ENCODE measurements around the gene MRPS18A.

The MRPS18A gene

DNA sequence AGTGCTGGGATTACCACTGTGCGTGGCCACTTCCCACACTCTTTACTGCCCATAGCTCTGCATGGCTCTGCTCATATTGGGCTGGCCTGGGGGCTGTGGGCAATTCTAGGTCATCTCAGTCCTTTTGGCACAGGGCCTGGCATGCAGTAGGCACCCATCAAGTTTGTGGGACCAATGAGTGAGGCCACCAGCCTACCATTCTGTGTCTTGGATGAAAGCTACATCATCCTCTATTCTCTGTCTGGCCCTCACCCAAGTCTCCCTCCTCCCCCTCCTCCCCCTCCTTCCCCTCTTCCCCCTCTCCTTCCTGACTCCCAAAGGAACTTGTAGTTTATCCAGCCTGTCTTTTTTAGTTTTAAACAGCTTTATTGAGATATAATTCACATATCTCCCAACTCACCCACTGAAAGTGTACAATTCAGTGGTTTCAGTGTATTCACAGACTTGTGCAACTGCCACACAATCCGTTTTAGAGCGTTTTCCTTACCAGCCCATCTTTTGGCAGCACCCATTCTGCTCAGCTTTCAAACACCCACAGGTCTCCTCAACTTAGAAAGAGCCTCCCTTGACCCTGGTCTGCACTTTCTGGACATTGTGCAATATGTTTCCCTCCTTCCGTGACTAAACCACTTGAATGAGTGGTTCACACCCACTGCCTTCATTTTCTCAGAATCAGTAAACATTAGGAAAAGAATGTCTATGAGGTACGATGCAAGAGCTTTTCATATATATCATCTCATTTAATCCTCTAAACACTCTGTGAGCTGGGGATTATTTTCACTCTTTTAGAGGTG is 21.5 kb upstream of the MRPS18A start:
- DNase-seq (ENCODE audit: low spot score) = no peak
- H2BK12ac ChIP-seq (ENCODE audit: low read length) = no peak overlapping the region
- no peaks in the 10 kb centered on the region for H3K36me3 ChIP-seq (replicated peaks in 1 of 2; ENCODE audit: control insufficient read depth in 2 of 2, insufficient read depth in 2 of 2, low read length in 2 of 2)
- H3K27me3 ChIP-seq (ENCODE audit: control insufficient read depth in 3 of 3, insufficient read depth in 3 of 3, low read depth in 1 of 3, low read length in 3 of 3) = no peaks in the 10 kb centered on the region
- no CpG with 5 or more reads among the region's 5 CpGs for WGBS, 2 donors (ENCODE audit: extremely low coverage in 2 of 2, insufficient read length in 2 of 2, insufficient replicate concordance in 1 of 2)
- H3K9me3 ChIP-seq (replicated peaks in 1 of 2; ENCODE audit: control insufficient read depth in 2 of 2, insufficient read depth in 1 of 2, low read depth in 1 of 2, low read length in 2 of 2) = no peaks in the 10 kb centered on the region
- no peak overlapping the region for H3K18ac ChIP-seq (ENCODE audit: low read length)
- no peak overlapping the region for H2AK5ac ChIP-seq (ENCODE audit: low read depth, low read length)
- no peak overlapping the region for H3K4me2 ChIP-seq (ENCODE audit: insufficient read depth, low read length, poor library complexity, severe bottlenecking)
- no peak overlapping the region for H2BK5ac ChIP-seq (ENCODE audit: low read length)
- H3K23ac ChIP-seq (ENCODE audit: low read depth, low read length, poor library complexity) = no peak overlapping the region
- no peak overlapping the region for H3K14ac ChIP-seq (ENCODE audit: low read length)
- H2BK15ac ChIP-seq (ENCODE audit: low read length) = no peak overlapping the region
- no peak overlapping the region for H2AFZ ChIP-seq (ENCODE audit: low read length)
- H3K27ac ChIP-seq (replicated peaks; ENCODE audit: low read length) = no peak overlapping the region
- no peak overlapping the region for H3K4ac ChIP-seq (ENCODE audit: low read length)
- peaks cover 5 to 40% of the 10 kb centered on the region in 2 donors for H3K4me1 ChIP-seq (ENCODE audit: control insufficient read depth in 2 of 2, insufficient read depth in 1 of 2, low read depth in 1 of 2, low read length in 2 of 2)
- no peak overlapping the region for H4K91ac ChIP-seq (ENCODE audit: low read depth, low read length, poor library complexity)
- no peak overlapping the region for H4K8ac ChIP-seq (ENCODE audit: low read depth, low read length)
- H3K9ac ChIP-seq (ENCODE audit: low read depth, low read length, poor library complexity) = no peak overlapping the region
- H3K79me1 ChIP-seq (ENCODE audit: low read depth, low read length) = no peaks in the 10 kb centered on the region
- no peak overlapping the region for H2BK120ac ChIP-seq (ENCODE audit: low read depth, low read length)
- no peak overlapping the region for H3K4me3 ChIP-seq (ENCODE audit: low read length in 2 of 2)

DNA sequence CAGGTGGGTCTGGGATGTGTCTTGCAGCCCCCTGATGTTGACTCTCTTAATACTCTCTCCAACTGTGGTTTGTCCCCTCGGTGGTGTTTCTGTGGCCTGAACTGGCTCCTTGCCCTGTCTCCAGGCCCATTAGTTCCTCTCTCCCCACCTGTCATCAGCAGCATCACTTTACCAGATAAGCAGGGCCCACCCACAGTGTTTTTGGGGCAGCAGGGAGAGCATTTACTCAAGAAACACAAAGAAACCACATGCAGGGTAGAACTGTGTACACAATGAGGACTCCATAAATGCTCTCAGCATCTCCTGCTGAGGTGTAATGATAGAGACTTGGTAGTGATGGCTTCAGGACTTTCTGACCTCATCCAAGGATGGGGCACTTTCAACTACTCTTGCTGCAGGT is 20.2 kb upstream of the MRPS18A start:
- Histone ChIP-seq H3K36me3 (replicated peaks in 1 of 2; ENCODE audit: control insufficient read depth in 2 of 2, insufficient read depth in 2 of 2, low read length in 2 of 2) (no peaks in the 10 kb centered on the region), H3K14ac (ENCODE audit: low read length) (no peak overlapping the region), H3K23ac (ENCODE audit: low read depth, low read length, poor library complexity) (no peak overlapping the region), H3K4me2 (ENCODE audit: insufficient read depth, low read length, poor library complexity, severe bottlenecking) (no peak overlapping the region), H2AFZ (ENCODE audit: low read length) (no peak overlapping the region), H3K18ac (ENCODE audit: low read length) (no peak overlapping the region), H3K27ac (replicated peaks; ENCODE audit: low read length) (no peak overlapping the region), H2BK120ac (ENCODE audit: low read depth, low read length) (no peak overlapping the region), H2BK12ac (ENCODE audit: low read length) (no peak overlapping the region), H3K27me3 (ENCODE audit: control insufficient read depth in 3 of 3, insufficient read depth in 3 of 3, low read depth in 1 of 3, low read length in 3 of 3) (no peaks in the 10 kb centered on the region), H3K4me3 (ENCODE audit: low read length in 2 of 2) (no peak overlapping the region), H3K4me1 (ENCODE audit: control insufficient read depth in 2 of 2, insufficient read depth in 1 of 2, low read depth in 1 of 2, low read length in 2 of 2) (peaks cover 11 to 42% of the 10 kb centered on the region in 2 donors), H3K9me3 (replicated peaks in 1 of 2; ENCODE audit: control insufficient read depth in 2 of 2, insufficient read depth in 1 of 2, low read depth in 1 of 2, low read length in 2 of 2) (no peaks in the 10 kb centered on the region), H3K9ac (ENCODE audit: low read depth, low read length, poor library complexity) (no peak overlapping the region), H2BK15ac (ENCODE audit: low read length) (peak overlapping the region; percentile 12), H2BK5ac (ENCODE audit: low read length) (no peak overlapping the region), H3K79me1 (ENCODE audit: low read depth, low read length) (no peaks in the 10 kb centered on the region), H4K91ac (ENCODE audit: low read depth, low read length, poor library complexity) (no peak overlapping the region), H2AK5ac (ENCODE audit: low read depth, low read length) (peak overlapping the region; percentile 49), H4K8ac (ENCODE audit: low read depth, low read length) (no peak overlapping the region), H3K4ac (ENCODE audit: low read length) (no peak overlapping the region)
- WGBS, 2 donors (ENCODE audit: extremely low coverage in 2 of 2, insufficient read length in 2 of 2, insufficient replicate concordance in 1 of 2) = no CpG with 5 or more reads among the region's 1 CpG
- no peak for DNase-seq (ENCODE audit: low spot score)

DNA sequence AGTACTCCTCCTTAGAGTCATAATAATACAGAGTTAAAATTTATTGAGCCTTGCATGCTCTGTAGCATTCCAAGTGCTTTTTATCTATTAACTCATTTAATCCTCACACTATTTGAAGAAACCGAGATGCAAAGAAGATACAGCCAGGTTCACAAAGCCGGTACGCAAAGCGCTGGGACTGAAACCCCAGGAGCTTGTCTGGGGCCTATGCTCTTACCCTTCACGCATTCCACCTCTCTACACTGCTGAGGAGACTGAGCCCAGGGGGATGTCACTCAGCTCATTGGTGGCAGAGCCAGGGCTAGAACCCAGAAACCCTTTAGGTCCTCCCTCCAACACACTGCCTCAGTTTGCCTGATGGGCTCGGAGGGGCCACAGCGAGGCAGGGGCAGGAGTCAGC is 19.7 kb upstream of the MRPS18A start:
- Histone ChIP-seq H3K4me2 (ENCODE audit: insufficient read depth, low read length, poor library complexity, severe bottlenecking) (no peak overlapping the region), H3K23ac (ENCODE audit: low read depth, low read length, poor library complexity) (no peak overlapping the region), H3K4ac (ENCODE audit: low read length) (no peak overlapping the region), H3K4me3 (ENCODE audit: low read length in 2 of 2) (no peak overlapping the region), H3K9ac (ENCODE audit: low read depth, low read length, poor library complexity) (no peak overlapping the region), H2AFZ (ENCODE audit: low read length) (no peak overlapping the region), H2BK5ac (ENCODE audit: low read length) (no peak overlapping the region), H4K91ac (ENCODE audit: low read depth, low read length, poor library complexity) (no peak overlapping the region), H3K18ac (ENCODE audit: low read length) (peak overlapping the region; percentile 58), H3K9me3 (replicated peaks in 1 of 2; ENCODE audit: control insufficient read depth in 2 of 2, insufficient read depth in 1 of 2, low read depth in 1 of 2, low read length in 2 of 2) (no peaks in the 10 kb centered on the region), H3K4me1 (ENCODE audit: control insufficient read depth in 2 of 2, insufficient read depth in 1 of 2, low read depth in 1 of 2, low read length in 2 of 2) (peaks cover 12 to 46% of the 10 kb centered on the region in 2 donors), H3K27ac (replicated peaks; ENCODE audit: low read length) (no peak overlapping the region), H2BK12ac (ENCODE audit: low read length) (peak overlapping the region; percentile 59), H2BK15ac (ENCODE audit: low read length) (peak overlapping the region; percentile 12), H3K14ac (ENCODE audit: low read length) (no peak overlapping the region), H2BK120ac (ENCODE audit: low read depth, low read length) (no peak overlapping the region), H3K79me1 (ENCODE audit: low read depth, low read length) (no peaks in the 10 kb centered on the region), H3K36me3 (replicated peaks in 1 of 2; ENCODE audit: control insufficient read depth in 2 of 2, insufficient read depth in 2 of 2, low read length in 2 of 2) (no peaks in the 10 kb centered on the region), H3K27me3 (ENCODE audit: control insufficient read depth in 3 of 3, insufficient read depth in 3 of 3, low read depth in 1 of 3, low read length in 3 of 3) (no peaks in the 10 kb centered on the region), H4K8ac (ENCODE audit: low read depth, low read length) (no peak overlapping the region), H2AK5ac (ENCODE audit: low read depth, low read length) (peak overlapping the region; percentile 49)
- no peak for DNase-seq (ENCODE audit: low spot score)
- no CpG with 5 or more reads among the region's 7 CpGs for WGBS, 2 donors (ENCODE audit: extremely low coverage in 2 of 2, insufficient read length in 2 of 2, insufficient replicate concordance in 1 of 2)

DNA sequence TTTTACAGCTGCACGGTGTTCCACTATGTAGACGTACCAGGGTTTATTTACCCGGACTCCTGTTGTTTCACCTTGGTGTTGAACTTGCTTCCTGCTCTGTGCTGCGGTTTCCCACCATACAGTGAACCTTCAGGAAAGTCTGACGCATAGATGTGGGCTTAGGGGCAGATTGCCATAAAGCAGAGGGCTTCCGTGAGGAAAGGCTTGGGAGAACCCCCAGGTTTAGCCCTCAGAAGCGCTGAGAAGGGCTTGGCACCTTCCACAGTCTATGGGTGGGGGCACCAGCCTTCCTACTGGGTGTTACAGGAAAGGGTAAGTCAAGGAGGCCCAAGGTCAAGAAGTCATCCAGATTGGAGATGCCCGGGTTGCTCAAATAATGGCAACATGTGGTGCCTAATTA is 19.2 kb upstream of the MRPS18A start:
- no peak overlapping the region for H2BK15ac ChIP-seq (ENCODE audit: low read length)
- WGBS, 2 donors (ENCODE audit: extremely low coverage in 2 of 2, insufficient read length in 2 of 2, insufficient replicate concordance in 1 of 2) = no CpG with 5 or more reads among the region's 8 CpGs
- H3K14ac ChIP-seq (ENCODE audit: low read length) = no peak overlapping the region
- no peak overlapping the region for H3K4me3 ChIP-seq (ENCODE audit: low read length in 2 of 2)
- no peak overlapping the region for H4K8ac ChIP-seq (ENCODE audit: low read depth, low read length)
- no peak overlapping the region for H3K9ac ChIP-seq (ENCODE audit: low read depth, low read length, poor library complexity)
- H3K23ac ChIP-seq (ENCODE audit: low read depth, low read length, poor library complexity) = no peak overlapping the region
- no peak overlapping the region for H3K4ac ChIP-seq (ENCODE audit: low read length)
- no peak overlapping the region for H2BK12ac ChIP-seq (ENCODE audit: low read length)
- DNase-seq (ENCODE audit: low spot score) = no peak
- no peak overlapping the region for H3K18ac ChIP-seq (ENCODE audit: low read length)
- no peak overlapping the region for H3K27ac ChIP-seq (replicated peaks; ENCODE audit: low read length)
- no peaks in the 10 kb centered on the region for H3K36me3 ChIP-seq (replicated peaks in 1 of 2; ENCODE audit: control insufficient read depth in 2 of 2, insufficient read depth in 2 of 2, low read length in 2 of 2)
- H3K4me2 ChIP-seq (ENCODE audit: insufficient read depth, low read length, poor library complexity, severe bottlenecking) = no peak overlapping the region
- H2BK120ac ChIP-seq (ENCODE audit: low read depth, low read length) = no peak overlapping the region
- H3K9me3 ChIP-seq (replicated peaks in 1 of 2; ENCODE audit: control insufficient read depth in 2 of 2, insufficient read depth in 1 of 2, low read depth in 1 of 2, low read length in 2 of 2) = no peaks in the 10 kb centered on the region
- H4K91ac ChIP-seq (ENCODE audit: low read depth, low read length, poor library complexity) = no peak overlapping the region
- no peaks in the 10 kb centered on the region for H3K79me1 ChIP-seq (ENCODE audit: low read depth, low read length)
- no peak overlapping the region for H2AFZ ChIP-seq (ENCODE audit: low read length)
- H2BK5ac ChIP-seq (ENCODE audit: low read length) = no peak overlapping the region
- H3K4me1 ChIP-seq (ENCODE audit: control insufficient read depth in 2 of 2, insufficient read depth in 1 of 2, low read depth in 1 of 2, low read length in 2 of 2) = peaks cover 16 to 51% of the 10 kb centered on the region in 2 donors
- peak overlapping the region; percentile 53 for H2AK5ac ChIP-seq (ENCODE audit: low read depth, low read length)
- no peaks in the 10 kb centered on the region for H3K27me3 ChIP-seq (ENCODE audit: control insufficient read depth in 3 of 3, insufficient read depth in 3 of 3, low read depth in 1 of 3, low read length in 3 of 3)

Measured in neuronal stem cell (in vitro differentiated cells).